ENCODE data around the gene DDRGK1. TPM values are rescaled to one million over a fixed set of nuclear protein-coding genes. Genes with fewer than 3 reads are reported as not detected.

Gene DDRGK1
- total and polyA plus RNA-seq, 2 experiments from 2014 or later: 48.1 to 107 TPM

DNA sequence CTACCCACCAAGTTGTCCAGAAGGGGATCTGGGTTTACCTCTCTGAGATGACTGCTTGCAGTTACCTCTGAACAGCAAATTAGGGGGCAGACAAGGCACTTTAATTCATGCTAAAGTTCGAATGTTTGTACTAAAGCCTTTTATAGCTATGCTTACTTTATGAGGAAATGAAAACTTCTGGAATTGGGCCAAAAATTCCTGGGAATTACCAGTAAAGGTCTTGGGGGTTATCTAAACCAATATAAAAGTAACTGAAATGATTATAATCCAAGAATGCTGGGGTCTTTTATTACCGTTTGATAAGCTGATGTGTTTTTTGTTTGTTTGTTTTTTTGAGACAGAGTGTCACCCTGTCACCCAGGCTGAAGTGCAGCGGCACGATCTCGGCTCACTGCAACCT, 23.2 kb downstream of the DDRGK1 start:
- H3K9me3 ChIP-seq (ENCODE audit: low read depth): no peaks in the 10 kb centered on the region
- no peaks in the 10 kb centered on the region for H3K27me3 ChIP-seq
- H3K4me3 ChIP-seq: no peak overlapping the region
- no peaks in the 10 kb centered on the region for H3K4me1 ChIP-seq (ENCODE audit: low read depth)
- no peak overlapping the region for H3K27ac ChIP-seq
- no peak for DNase-seq (ENCODE audit: low read depth in 1 of 2, low spot score in 1 of 2)
- H3K36me3 ChIP-seq: no peaks in the 10 kb centered on the region
- TF ChIP-seq, protein P1, sequence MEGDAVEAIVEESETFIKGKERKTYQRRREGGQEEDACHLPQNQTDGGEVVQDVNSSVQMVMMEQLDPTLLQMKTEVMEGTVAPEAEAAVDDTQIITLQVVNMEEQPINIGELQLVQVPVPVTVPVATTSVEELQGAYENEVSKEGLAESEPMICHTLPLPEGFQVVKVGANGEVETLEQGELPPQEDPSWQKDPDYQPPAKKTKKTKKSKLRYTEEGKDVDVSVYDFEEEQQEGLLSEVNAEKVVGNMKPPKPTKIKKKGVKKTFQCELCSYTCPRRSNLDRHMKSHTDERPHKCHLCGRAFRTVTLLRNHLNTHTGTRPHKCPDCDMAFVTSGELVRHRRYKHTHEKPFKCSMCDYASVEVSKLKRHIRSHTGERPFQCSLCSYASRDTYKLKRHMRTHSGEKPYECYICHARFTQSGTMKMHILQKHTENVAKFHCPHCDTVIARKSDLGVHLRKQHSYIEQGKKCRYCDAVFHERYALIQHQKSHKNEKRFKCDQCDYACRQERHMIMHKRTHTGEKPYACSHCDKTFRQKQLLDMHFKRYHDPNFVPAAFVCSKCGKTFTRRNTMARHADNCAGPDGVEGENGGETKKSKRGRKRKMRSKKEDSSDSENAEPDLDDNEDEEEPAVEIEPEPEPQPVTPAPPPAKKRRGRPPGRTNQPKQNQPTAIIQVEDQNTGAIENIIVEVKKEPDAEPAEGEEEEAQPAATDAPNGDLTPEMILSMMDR (IDR thresholded peaks at IDR 0.05; ENCODE audit: low read depth, low read length): no peak

DNA sequence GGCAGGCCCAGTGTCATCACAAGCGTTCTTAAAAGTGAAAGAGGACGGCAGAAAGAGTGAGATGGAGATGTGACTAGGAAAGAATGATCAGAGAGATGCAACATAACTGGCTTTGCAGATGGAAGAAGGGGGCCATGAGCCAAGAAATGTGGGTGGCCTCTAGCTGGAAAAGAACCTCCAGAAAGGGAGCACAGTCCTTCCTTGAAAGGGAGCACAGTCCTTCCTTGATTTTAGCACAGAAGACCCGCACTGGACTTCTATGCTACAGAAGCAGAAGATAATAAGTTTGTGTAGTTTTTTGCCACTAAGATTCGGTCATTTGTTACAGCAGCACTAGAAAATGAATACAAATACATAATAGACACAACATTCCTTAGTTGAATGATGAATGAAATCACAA, 24.2 kb downstream of the DDRGK1 start:
- Histone ChIP-seq H3K27ac (no peak overlapping the region), H3K9me3 (ENCODE audit: low read depth) (no peaks in the 10 kb centered on the region), H3K4me3 (no peak overlapping the region), H3K36me3 (no peaks in the 10 kb centered on the region), H3K27me3 (no peaks in the 10 kb centered on the region), H3K4me1 (ENCODE audit: low read depth) (no peaks in the 10 kb centered on the region)
- TF ChIP-seq, protein P1 (IDR thresholded peaks at IDR 0.05; ENCODE audit: low read depth, low read length): no peak
- DNase-seq (ENCODE audit: low read depth in 1 of 2, low spot score in 1 of 2): no peak

DNA sequence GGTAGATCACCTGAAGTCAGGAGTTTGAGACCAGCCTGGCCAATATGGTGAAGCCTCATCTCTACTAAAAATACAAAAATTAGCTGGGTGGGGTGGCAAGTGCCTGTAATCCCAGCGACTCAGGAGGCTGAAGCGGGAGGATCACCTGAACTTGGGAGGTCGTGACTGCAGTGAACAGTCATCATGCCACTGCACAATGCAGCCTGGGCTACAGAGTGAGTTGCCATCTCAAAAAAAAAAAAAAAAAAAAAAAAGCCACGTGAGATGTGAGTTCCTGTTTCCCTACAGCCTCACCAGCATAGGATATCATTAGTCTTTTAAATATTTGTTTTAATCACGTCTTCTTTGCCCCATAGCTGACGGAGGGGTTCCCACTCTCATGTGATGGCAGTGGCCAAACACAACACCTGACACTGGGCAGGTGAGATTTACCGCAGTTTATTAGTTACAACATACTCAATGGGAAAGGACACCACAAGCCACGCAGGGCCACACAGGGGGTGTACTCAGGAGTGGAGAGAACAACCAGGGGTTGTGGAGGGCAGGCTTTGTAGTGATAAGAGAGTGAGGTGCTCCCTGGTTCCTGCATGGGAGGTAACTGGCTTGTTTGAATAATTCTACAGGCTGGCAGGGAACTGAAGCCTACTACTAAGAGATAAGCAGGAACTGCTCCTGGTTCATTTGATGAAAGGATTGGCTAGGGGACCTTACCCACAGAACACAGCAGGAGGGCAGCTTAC, 26.6 kb downstream of the DDRGK1 start:
- no peaks in the 10 kb centered on the region for H3K27me3 ChIP-seq
- no peak overlapping the region for H3K4me3 ChIP-seq
- DNase-seq (ENCODE audit: low read depth in 1 of 2, low spot score in 1 of 2): no peak
- H3K9me3 ChIP-seq (ENCODE audit: low read depth): no peaks in the 10 kb centered on the region
- H3K4me1 ChIP-seq (ENCODE audit: low read depth): peaks cover 5% of the 10 kb centered on the region
- H3K27ac ChIP-seq: peak overlapping the region; percentile 67
- TF ChIP-seq, protein P1 (IDR thresholded peaks at IDR 0.05; ENCODE audit: low read depth, low read length): no peak
- H3K36me3 ChIP-seq: no peaks in the 10 kb centered on the region

DNA sequence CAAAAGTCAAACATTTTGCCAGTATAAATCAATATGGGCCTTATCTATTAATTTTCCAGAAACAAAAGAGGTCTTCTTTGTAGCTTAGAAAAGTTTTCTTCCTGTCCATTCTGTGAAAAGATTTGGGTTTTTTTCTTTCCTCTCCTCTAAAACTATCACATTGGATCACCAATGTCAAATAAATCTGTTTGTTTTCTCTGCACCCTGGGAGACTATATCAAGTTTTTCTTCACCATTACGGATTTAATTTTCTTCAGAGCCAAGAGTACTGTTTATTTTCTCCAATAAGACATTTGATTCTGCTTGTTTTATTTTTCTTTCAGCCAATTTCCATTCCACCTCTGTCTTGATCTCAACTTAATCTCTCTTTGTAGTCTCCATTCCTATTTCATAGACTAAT, 29.2 kb downstream of the DDRGK1 start:
- Histone ChIP-seq H3K27me3 (no peaks in the 10 kb centered on the region), H3K36me3 (no peaks in the 10 kb centered on the region), H3K4me1 (ENCODE audit: low read depth) (peaks cover 5% of the 10 kb centered on the region), H3K27ac (no peak overlapping the region), H3K9me3 (ENCODE audit: low read depth) (no peaks in the 10 kb centered on the region), H3K4me3 (no peak overlapping the region)
- no peak for DNase-seq (ENCODE audit: low read depth in 1 of 2, low spot score in 1 of 2)
- TF ChIP-seq, protein P1 (IDR thresholded peaks at IDR 0.05; ENCODE audit: low read depth, low read length): no peak

DNA sequence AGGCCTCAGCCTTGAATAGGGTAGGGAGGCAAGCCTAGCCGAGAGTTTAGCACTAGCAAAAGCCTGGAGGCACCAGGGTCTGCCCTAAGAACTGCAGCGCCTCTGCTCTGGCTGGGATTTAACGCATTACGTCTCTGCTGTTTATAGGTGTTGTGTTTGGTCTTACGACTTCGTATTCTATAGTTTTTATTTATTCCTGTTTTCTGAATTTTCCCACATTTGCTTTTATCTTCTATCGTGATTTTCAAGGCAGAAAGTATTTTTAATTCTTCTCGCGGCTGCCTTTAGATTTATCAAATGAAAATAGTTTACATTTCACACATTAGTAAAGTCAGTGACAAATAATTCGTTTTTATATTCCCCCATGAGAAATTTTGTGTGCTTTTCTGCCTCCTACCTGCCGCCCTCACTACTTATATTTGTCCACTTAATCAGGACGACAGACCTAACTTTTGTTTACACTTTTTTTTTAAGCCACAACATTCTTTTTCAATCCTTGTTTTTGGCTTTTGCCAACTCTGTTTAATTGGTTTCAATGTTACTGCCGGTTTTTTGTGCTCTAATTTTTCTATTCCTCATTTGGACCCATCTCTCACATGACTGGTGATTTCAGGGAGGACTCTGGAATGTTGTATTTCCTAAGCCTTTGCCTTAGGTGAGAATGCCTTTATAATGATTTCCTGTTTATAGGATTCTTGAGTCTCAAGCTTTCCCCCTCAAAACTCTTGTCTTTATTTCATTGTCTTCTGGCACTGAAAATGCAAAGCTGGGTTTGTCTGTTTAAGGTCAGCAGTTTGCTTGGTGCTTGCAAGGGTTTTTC, 29.8 kb downstream of the DDRGK1 start:
- TF ChIP-seq, protein P1 (IDR thresholded peaks at IDR 0.05; ENCODE audit: low read depth, low read length): no peak
- Histone ChIP-seq H3K27ac (no peak overlapping the region), H3K4me3 (peak overlapping the region; percentile 89), H3K36me3 (no peaks in the 10 kb centered on the region), H3K4me1 (ENCODE audit: low read depth) (peaks cover 5% of the 10 kb centered on the region), H3K27me3 (no peaks in the 10 kb centered on the region), H3K9me3 (ENCODE audit: low read depth) (no peaks in the 10 kb centered on the region)
- DNase-seq (ENCODE audit: low read depth in 1 of 2, low spot score in 1 of 2): peak in 1 of 2 donors; percentile 38

Data from cardiac muscle cell (in vitro differentiated cells and primary cell).